ENCODE results near the gene MAGI3. TPM values are rescaled to one million over a fixed set of nuclear protein-coding genes. Genes with fewer than 3 reads are reported as not detected.
A peak's percentile ranks its signal among the peaks of the same experiment; 100 is the strongest.

MAGI3 gene
- total RNA-seq, 1 donor, result 7.2 TPM

GRCh38 chr1:113654883-113655282 is 264.6 kb downstream of the MAGI3 start:
- H3K27me3 ChIP-seq (ENCODE audit: insufficient read depth, low read length), result no peaks in the 10 kb centered on the region
- TF ChIP-seq CTCF (IDR thresholded peaks at IDR 0.05; ENCODE audit: extremely low read depth, low read depth, low read length), result no peak
- no peak overlapping the region for H2AFZ ChIP-seq (ENCODE audit: low read length)
- DNase-seq (ENCODE audit: insufficient read length, low spot score, missing footprints), result no peak
- no peaks in the 10 kb centered on the region for H3K4me1 ChIP-seq (ENCODE audit: insufficient read depth, low read length)
- H3K9me3 ChIP-seq (ENCODE audit: low read depth, low read length), result no peaks in the 10 kb centered on the region
- no peaks in the 10 kb centered on the region for H3K36me3 ChIP-seq (ENCODE audit: insufficient read depth, low read length)
- no peak overlapping the region for H3K4me3 ChIP-seq (ENCODE audit: insufficient read depth, low read length)
- no peaks in the 10 kb centered on the region for H4K20me1 ChIP-seq (ENCODE audit: insufficient read depth, low read length)
- no peaks in the 10 kb centered on the region for H3K79me2 ChIP-seq (ENCODE audit: insufficient read depth, low read length)
- no peak overlapping the region for H3K27ac ChIP-seq (ENCODE audit: low read depth, low read length)
- H3K4me2 ChIP-seq (ENCODE audit: insufficient read depth, low read length), result no peak overlapping the region

- no peak overlapping the region for H3K27ac ChIP-seq (ENCODE audit: low read depth, low read length)
- H2AFZ ChIP-seq (ENCODE audit: low read length), result no peak overlapping the region
- TF ChIP-seq CTCF (IDR thresholded peaks at IDR 0.05; ENCODE audit: extremely low read depth, low read depth, low read length), result no peak
- no peak overlapping the region for H3K4me2 ChIP-seq (ENCODE audit: insufficient read depth, low read length)
- peak; percentile 49 for DNase-seq (ENCODE audit: insufficient read length, low spot score, missing footprints)
- H4K20me1 ChIP-seq (ENCODE audit: insufficient read depth, low read length), result no peaks in the 10 kb centered on the region
- H3K27me3 ChIP-seq (ENCODE audit: insufficient read depth, low read length), result no peaks in the 10 kb centered on the region
- H3K79me2 ChIP-seq (ENCODE audit: insufficient read depth, low read length), result no peaks in the 10 kb centered on the region
- no peaks in the 10 kb centered on the region for H3K9me3 ChIP-seq (ENCODE audit: low read depth, low read length)
- no peak overlapping the region for H3K4me3 ChIP-seq (ENCODE audit: insufficient read depth, low read length)
- H3K36me3 ChIP-seq (ENCODE audit: insufficient read depth, low read length), result no peaks in the 10 kb centered on the region
- H3K4me1 ChIP-seq (ENCODE audit: insufficient read depth, low read length), result no peaks in the 10 kb centered on the region
These were observed 266.8 kb downstream of the MAGI3 start for GRCh38 chr1:113657126-113657525.

GRCh38 chr1:113657556-113658063 is 267.3 kb downstream of the MAGI3 start:
- Histone ChIP-seq H3K4me1 (ENCODE audit: insufficient read depth, low read length) (no peaks in the 10 kb centered on the region), H3K79me2 (ENCODE audit: insufficient read depth, low read length) (no peaks in the 10 kb centered on the region), H4K20me1 (ENCODE audit: insufficient read depth, low read length) (no peaks in the 10 kb centered on the region), H2AFZ (ENCODE audit: low read length) (no peak overlapping the region), H3K27me3 (ENCODE audit: insufficient read depth, low read length) (no peaks in the 10 kb centered on the region), H3K9me3 (ENCODE audit: low read depth, low read length) (no peaks in the 10 kb centered on the region), H3K27ac (ENCODE audit: low read depth, low read length) (no peak overlapping the region), H3K4me2 (ENCODE audit: insufficient read depth, low read length) (no peak overlapping the region), H3K36me3 (ENCODE audit: insufficient read depth, low read length) (no peaks in the 10 kb centered on the region), H3K4me3 (ENCODE audit: insufficient read depth, low read length) (no peak overlapping the region)
- no peak for TF ChIP-seq CTCF (IDR thresholded peaks at IDR 0.05; ENCODE audit: extremely low read depth, low read depth, low read length)
- no peak for DNase-seq (ENCODE audit: insufficient read length, low spot score, missing footprints)

- Histone ChIP-seq H3K36me3 (ENCODE audit: insufficient read depth, low read length) (no peaks in the 10 kb centered on the region), H2AFZ (ENCODE audit: low read length) (peak overlapping the region; percentile 7), H3K9me3 (ENCODE audit: low read depth, low read length) (no peaks in the 10 kb centered on the region), H3K27me3 (ENCODE audit: insufficient read depth, low read length) (no peaks in the 10 kb centered on the region), H3K79me2 (ENCODE audit: insufficient read depth, low read length) (no peaks in the 10 kb centered on the region), H3K27ac (ENCODE audit: low read depth, low read length) (no peak overlapping the region), H3K4me2 (ENCODE audit: insufficient read depth, low read length) (no peak overlapping the region), H3K4me1 (ENCODE audit: insufficient read depth, low read length) (peaks cover 7% of the 10 kb centered on the region), H4K20me1 (ENCODE audit: insufficient read depth, low read length) (no peaks in the 10 kb centered on the region), H3K4me3 (ENCODE audit: insufficient read depth, low read length) (no peak overlapping the region)
- no peak for TF ChIP-seq CTCF (IDR thresholded peaks at IDR 0.05; ENCODE audit: extremely low read depth, low read depth, low read length)
- no peak for DNase-seq (ENCODE audit: insufficient read length, low spot score, missing footprints)
These were observed 268.7 kb downstream of the MAGI3 start for GRCh38 chr1:113659035-113659434.

All from osteoblast (primary cell).